GM18502 (cell line): ENCODE measurements around the gene ATG10.
"Not testable (repeated sequence)": the region's sequence is repeated elsewhere in the genome, so short reads cannot be mapped to it uniquely, and the experiment has no call there.

Experiments used
- ATAC-seq: cut with Tn5 transposase; IDR thresholded peaks from one replicate; pipeline ENCODE4 v1.9.1; 2021; ENCODE audit warnings: mild to moderate bottlenecking; ENCODE audit not compliant: unreplicated experiment, poor library complexity

The ATG10 gene

GRCh38 chr5:82107267-82107666 lies 135.4 kb downstream of the ATG10 start:
- ATAC-seq: no peak

DNA sequence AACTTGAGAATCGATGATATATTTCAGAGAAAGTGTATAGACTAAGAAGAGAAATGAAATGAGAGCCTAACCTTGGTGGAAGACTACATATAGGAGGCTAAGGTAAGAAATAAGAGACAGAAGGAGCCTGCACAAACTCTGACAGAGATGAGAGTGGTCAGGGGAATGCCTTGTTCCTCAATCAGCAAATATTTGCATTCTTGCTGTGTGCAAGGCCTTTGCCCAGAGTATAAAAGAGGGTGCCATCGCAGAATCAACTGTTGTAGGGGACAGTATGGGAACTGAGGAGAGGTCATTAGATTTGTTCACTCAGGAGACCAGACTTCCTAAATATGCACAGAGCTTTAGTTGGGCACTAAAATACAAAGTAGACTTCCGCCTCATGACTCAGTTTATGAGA lies 137.2 kb downstream of the ATG10 start:
- ATAC-seq: no peak

DNA sequence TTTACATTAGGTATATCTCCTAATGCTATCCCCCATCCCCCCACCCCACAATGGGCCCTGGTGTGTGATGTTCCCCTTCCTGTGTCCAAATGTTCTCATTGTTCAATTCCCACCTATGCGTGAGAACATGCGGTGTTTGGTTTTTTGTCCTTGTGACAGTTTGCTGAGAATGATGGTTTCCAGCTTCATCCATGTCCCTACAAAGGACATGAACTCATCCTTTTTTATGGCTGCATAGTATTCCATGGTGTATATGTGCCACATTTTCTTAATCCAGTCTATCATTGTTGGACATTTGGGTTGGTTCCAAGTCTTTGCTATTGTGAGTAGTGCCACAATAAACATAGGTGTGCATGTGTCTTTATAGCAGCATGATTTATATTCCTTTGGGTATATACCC lies 138.1 kb downstream of the ATG10 start:
- not testable (repeated sequence) for ATAC-seq

GRCh38 chr5:82111191-82111590 lies 139.4 kb downstream of the ATG10 start:
- no peak for ATAC-seq

DNA sequence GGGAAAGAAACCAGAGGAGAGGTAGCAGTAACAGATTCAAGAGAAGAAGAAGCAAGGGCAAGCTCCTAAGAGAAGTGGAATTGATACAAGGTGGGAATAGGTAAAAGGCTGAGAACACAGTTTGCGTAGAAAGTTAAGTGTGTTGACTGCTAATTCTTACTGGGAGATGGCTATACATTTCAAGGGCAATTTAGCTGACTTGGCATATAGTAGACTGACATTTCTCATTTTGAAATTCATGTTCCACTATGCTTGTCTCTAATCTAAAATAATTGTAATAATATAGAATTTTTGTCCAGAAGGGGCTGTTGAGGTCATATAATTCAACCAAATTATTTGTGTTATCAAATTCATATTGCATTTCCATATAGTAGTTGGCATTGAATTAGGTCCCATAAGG lies 144.0 kb downstream of the ATG10 start:
- ATAC-seq: no peak

- no peak for ATAC-seq
These were observed 148.1 kb downstream of the ATG10 start for GRCh38 chr5:82119889-82120288.

- ATAC-seq: no peak
These were observed 158.0 kb downstream of the ATG10 start for GRCh38 chr5:82129723-82130285.

GRCh38 chr5:82130602-82131001 lies 158.8 kb downstream of the ATG10 start:
- no peak for ATAC-seq

GRCh38 chr5:82137205-82137604 lies 165.4 kb downstream of the ATG10 start:
- ATAC-seq: no peak

DNA sequence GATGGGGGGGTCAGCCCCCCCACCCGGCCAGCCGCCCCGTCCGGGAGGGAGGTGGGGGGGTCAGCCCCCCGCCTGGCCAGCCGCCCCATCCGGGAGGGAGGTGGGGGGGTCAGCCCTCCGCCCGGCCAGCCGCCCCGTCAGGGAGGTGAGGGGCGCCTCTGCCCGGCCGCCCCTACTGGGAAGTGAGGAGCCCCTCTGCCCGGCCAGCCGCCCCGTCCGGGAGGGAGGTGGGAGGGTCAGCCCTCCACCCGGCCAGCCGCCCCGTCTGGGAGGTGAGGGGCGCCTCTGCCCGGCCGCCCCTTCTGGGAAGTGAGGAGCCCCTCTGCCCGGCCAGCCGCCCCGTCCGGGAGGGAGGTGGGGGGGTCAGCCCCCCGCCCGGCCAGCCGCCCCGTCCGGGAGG lies 168.0 kb downstream of the ATG10 start:
- not testable (repeated sequence) for ATAC-seq

GRCh38 chr5:82142217-82142841 lies 170.5 kb downstream of the ATG10 start:
- ATAC-seq: no peak

DNA sequence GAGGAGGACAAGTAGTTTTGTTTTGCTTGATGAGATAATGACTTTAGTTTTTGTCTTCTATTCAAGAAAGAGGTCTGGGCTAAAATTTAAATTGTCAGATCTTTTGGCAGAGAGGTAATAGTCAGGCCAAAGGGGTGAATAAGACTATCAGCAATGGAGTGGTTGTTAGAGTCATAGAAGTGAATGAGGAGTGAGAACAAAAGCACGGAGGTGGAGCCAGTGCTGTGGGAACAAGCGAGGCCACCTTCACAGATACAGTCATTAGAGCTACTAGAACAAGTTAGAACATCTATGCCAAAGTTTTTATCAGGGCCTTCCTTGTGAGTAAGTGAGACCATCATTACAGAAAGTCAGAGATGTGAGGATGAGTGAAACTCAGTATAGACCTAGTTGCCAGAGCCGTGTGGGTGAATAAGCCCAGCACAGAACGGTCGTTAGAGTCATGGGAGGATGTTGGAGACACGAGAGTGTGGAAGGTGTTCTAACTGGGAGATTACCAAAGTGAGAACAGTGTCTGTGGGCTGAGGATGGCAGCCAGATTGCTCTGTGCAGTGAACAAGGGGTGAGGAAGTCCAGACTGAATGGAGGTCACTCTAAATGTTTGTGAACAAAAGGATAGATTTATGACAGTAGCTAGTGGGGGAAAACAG lies 171.2 kb downstream of the ATG10 start:
- ATAC-seq: no peak

DNA sequence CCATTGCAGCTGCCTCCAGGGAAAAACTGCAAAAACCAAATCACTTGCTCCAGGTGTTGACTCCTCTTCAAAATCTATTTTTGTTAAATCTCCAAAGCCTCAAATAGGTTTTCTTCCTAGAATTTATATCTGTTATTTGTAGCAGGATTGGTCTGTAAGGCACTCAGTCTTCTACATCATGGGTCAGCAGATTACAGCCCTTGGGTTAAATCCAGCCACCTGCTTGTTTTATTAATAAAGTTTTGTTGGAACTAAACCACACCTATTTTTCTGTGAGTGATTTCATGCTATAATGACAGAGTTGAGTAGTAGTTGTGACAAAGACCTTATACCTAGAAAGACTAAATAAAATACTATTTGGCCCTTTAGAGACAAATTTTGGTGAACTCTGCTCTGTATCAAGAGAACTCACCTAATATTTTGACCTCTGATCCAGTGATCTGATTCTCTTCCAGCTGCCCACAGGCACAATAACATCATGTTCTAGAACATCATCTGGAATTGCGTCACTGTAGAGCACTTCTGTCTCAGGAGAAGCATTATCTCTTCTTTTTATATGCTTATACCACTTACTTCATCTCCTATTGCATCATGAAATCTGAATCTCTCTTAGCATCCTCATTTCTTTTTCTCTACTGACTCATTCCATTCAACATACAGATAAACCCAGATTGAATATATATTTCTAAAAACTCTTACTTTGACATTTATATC lies 176.2 kb downstream of the ATG10 start:
- ATAC-seq: no peak

DNA sequence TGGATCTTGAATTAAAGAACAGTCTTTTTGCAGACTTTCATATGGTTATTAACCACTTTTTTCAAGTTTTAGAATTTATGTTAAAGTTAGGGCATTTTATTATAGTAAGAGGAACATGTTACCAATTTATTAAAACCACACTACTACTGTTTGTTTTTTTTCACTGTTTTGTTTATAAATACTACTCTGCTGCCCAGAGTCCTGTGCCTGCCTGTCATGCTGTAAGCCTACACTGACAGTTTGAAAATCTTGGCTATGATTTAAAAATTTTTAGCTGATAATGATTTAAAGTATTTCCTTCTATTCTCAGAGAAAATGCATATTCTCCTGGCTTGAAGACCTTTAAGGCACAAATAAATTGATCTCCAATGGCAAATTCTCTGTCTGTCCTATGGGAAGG lies 177.6 kb downstream of the ATG10 start:
- ATAC-seq: no peak

- ATAC-seq: no peak
These were observed 178.7 kb downstream of the ATG10 start for GRCh38 chr5:82150559-82150958.

DNA sequence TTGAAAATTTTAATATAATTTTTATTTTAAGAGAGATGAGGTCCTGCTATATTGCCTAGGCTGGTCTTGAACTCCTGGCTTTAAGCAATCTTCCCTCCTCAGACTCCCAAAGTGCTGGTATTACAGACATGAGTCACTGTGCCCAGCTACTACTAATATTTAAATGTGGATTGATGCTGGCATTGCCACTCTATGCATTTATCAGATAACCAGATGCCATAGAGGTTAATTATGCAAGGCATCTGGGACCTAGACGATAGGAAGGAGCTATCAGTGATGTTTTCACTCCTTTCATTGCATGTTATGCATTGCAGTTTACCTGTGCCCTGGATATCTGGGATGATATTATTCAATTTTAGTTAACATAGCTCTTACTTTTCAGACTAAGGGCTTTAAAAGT lies 179.4 kb downstream of the ATG10 start:
- no peak for ATAC-seq

GRCh38 chr5:82151662-82152061 lies 179.8 kb downstream of the ATG10 start:
- ATAC-seq: no peak

DNA sequence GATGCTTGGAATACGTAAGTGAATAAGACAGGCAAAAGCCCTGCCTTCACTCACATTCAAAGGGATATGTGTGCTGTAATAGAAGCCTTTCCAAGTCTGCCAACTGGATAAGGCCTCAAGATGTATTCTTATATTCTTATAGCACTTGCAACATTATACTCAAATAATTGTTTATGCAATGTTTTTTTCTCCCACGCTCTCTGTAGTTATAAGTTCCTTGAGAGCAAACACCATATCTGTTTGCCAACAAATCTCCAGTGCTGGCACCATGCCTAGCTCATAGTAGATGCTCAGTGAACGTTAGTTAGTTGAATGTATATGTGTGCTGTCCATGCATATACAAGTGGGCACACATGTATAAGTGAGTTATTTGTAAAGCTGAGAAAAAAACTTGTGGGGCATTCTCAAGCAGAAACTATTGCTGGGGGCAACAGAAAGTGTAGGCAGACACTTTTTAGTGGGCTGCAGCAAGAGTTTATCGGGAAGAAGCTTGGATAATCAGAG lies 181.2 kb downstream of the ATG10 start:
- no peak for ATAC-seq

GRCh38 chr5:82154776-82155175 lies 183.0 kb downstream of the ATG10 start:
- ATAC-seq: no peak

DNA sequence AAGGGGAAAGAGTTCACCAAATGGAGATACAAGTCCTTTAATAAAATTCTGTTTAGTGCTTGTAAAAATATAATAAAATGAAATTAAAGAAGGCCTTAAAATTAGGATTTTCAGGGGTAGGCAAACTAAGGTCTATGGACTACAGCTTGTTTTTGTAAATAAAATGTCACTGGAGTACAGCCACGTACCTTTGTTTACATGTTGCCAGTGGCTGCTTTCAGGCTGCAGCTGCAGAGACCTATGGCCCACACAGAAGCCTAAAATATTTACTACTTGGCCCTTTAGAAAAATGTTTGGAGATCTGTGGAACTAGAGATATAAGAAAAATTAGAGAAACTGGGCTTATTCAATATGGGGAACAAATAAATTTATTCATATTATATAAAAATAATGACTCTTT lies 183.5 kb downstream of the ATG10 start:
- no peak for ATAC-seq

- no peak for ATAC-seq
These were observed 185.1 kb downstream of the ATG10 start for GRCh38 chr5:82156874-82157273.
